Smooth muscle cell (in vitro differentiated cells): ENCODE measurements around the gene PLK2. TPM values are rescaled to one million over a fixed set of nuclear protein-coding genes. Genes with fewer than 3 reads are reported as not detected.

ENCODE experiments used
- DNase-seq: peaks from one replicate; lab custom pipeline; 2025; ENCODE audit not compliant: unreplicated experiment; lab: John Stamatoyannopoulos, UW
- H2AFZ ChIP-seq: fragments of 200-600 bp; sonication (generic); 2 replicates; pipeline ENCODE4 v1.6.0; 2016; ENCODE audit warnings: antibody characterized with exemption, low read depth, mild to moderate bottlenecking
- H3F3A ChIP-seq: fragments of 200-600 bp; sonication (generic); 2 replicates; pipeline ENCODE4 v1.6.0; 2017; ENCODE audit warnings: antibody characterized with exemption, low read depth
- H3K27ac ChIP-seq: fragments of 200-600 bp; sonication (generic); 2 replicates; pipeline ENCODE4 v1.5.1; 2016; ENCODE audit warnings: low read depth, mild to moderate bottlenecking
- H3K27me3 ChIP-seq: fragments of 200-600 bp; sonication (generic); 2 replicates; pipeline ENCODE4 v1.6.1; 2016; ENCODE audit warnings: low read depth, mild to moderate bottlenecking
- H3K36me3 ChIP-seq: fragments of 200-600 bp; sonication (generic); 2 replicates; pipeline ENCODE4 v1.5.1; 2016; ENCODE audit warnings: low read depth
- H3K4me1 ChIP-seq: fragments of 200-600 bp; sonication (generic); 2 replicates; pipeline ENCODE4 v1.5.1; 2016; ENCODE audit warnings: low read depth
- H3K4me2 ChIP-seq: fragments of 200-600 bp; sonication (generic); 2 replicates; pipeline ENCODE4 v1.6.0; 2016; ENCODE audit warnings: mild to moderate bottlenecking
- H3K4me3 ChIP-seq: fragments of 200-600 bp; sonication (generic); 2 replicates; pipeline ENCODE4 v1.5.1; 2016; ENCODE audit warnings: mild to moderate bottlenecking
- H3K79me2 ChIP-seq: fragments of 200-600 bp; sonication (generic); 2 replicates; pipeline ENCODE4 v1.6.0; 2016; ENCODE audit warnings: low read depth, mild to moderate bottlenecking
- H3K9ac ChIP-seq: fragments of 200-600 bp; sonication (generic); 2 replicates; pipeline ENCODE4 v1.6.0; 2016; ENCODE audit warnings: low read depth
- H3K9me3 ChIP-seq: fragments of 200-600 bp; sonication (generic); replicated peaks from 2 replicates; pipeline ENCODE4 v1.5.1; 2016; ENCODE audit warnings: low read depth
- H4K20me1 ChIP-seq: fragments of 200-600 bp; sonication (generic); 2 replicates; pipeline ENCODE4 v1.6.0; 2016; ENCODE audit warnings: low read depth
- CTCF ChIP-seq: fragments of 200-600 bp; sonication (generic); IDR thresholded peaks from 2 replicates; pipeline ENCODE4 v1.5.1; 2017; ENCODE audit warnings: borderline replicate concordance, mild to moderate bottlenecking, antibody characterized with exemption; ENCODE audit not compliant: insufficient read depth, poor library complexity, severe bottlenecking
- WGBS: methylation state at CpG from one replicate; pipeline ENCODE4 v1.1.7; 2016; ENCODE audit warnings: low lambda C conversion rate; 5-methylcytosine and 5-hydroxymethylcytosine counted together
- polyA plus RNA-seq: library from polyadenylated mRNA; unstranded; fragments of >200 nt; fragmentation: Nextera tagmentation; extraction: Ambion mirVana; gene quantifications from 2 replicates; pipeline ENCODE4 v1.2.1, GENCODE V29; 2016
- total RNA-seq: library from RNA; depleted of rRNA; stranded (reverse); fragments of >200 nt; gene quantifications from 2 replicates; pipeline ENCODE4 v1.2.3, GENCODE V29; 2014

The PLK2 gene
- total and polyA plus RNA-seq, 2 experiments from 2014 or later = 175 to 425 TPM

- no peak overlapping the region for H3K4me3 ChIP-seq
- H3K79me2 ChIP-seq = peaks cover 21% of the 10 kb centered on the region
- peak overlapping the region; percentile 70 for H3K9ac ChIP-seq
- no peaks in the 10 kb centered on the region for H3F3A ChIP-seq
- no peak for DNase-seq
- TF ChIP-seq CTCF = peak; percentile 56
- WGBS = 17% methylated on average over 4 of the region's 4 CpGs
- H3K27me3 ChIP-seq = no peaks in the 10 kb centered on the region
- H3K4me1 ChIP-seq = peaks cover 6% of the 10 kb centered on the region
- H3K27ac ChIP-seq = peak overlapping the region; percentile 97
- H3K36me3 ChIP-seq = peaks cover 2% of the 10 kb centered on the region
- peak overlapping the region; percentile 49 for H3K4me2 ChIP-seq
- H2AFZ ChIP-seq = no peak overlapping the region
- no peaks in the 10 kb centered on the region for H3K9me3 ChIP-seq
- peaks cover 21% of the 10 kb centered on the region for H4K20me1 ChIP-seq
Observed at GRCh38 chr5:58462623-58463230, 2.8 kb upstream of the PLK2 start.

GRCh38 chr5:58462154-58462553 lies 2.3 kb upstream of the PLK2 start:
- H4K20me1 ChIP-seq = peaks cover 27% of the 10 kb centered on the region
- no peaks in the 10 kb centered on the region for H3K9me3 ChIP-seq
- no peak for TF ChIP-seq CTCF
- H2AFZ ChIP-seq = peak overlapping the region; percentile 25
- H3K79me2 ChIP-seq = peaks cover 27% of the 10 kb centered on the region
- H3K4me2 ChIP-seq = peak overlapping the region; percentile 49
- peaks cover 6% of the 10 kb centered on the region for H3F3A ChIP-seq
- H3K36me3 ChIP-seq = peaks cover 7% of the 10 kb centered on the region
- H3K4me3 ChIP-seq = no peak overlapping the region
- H3K9ac ChIP-seq = peak overlapping the region; percentile 70
- H3K27ac ChIP-seq = peak overlapping the region; percentile 97
- 38% methylated on average over 3 of the region's 3 CpGs for WGBS
- no peak for DNase-seq
- H3K4me1 ChIP-seq = peaks cover 6% of the 10 kb centered on the region
- H3K27me3 ChIP-seq = no peaks in the 10 kb centered on the region

- Histone ChIP-seq H3K36me3 (peaks cover 8% of the 10 kb centered on the region), H3K9me3 (no peaks in the 10 kb centered on the region), H2AFZ (peak overlapping the region; percentile 82), H3K4me1 (peaks cover 13% of the 10 kb centered on the region), H3K27ac (peak overlapping the region; percentile 97), H3F3A (peaks cover 17% of the 10 kb centered on the region), H3K79me2 (peaks cover 41% of the 10 kb centered on the region), H3K4me2 (peak overlapping the region; percentile 86), H3K4me3 (peak overlapping the region; percentile 90), H4K20me1 (peaks cover 40% of the 10 kb centered on the region), H3K27me3 (no peaks in the 10 kb centered on the region), H3K9ac (peak overlapping the region; percentile 96)
- peak; percentile 79 for TF ChIP-seq CTCF
- DNase-seq = peak; percentile 93
- WGBS = 7% methylated on average over 30 of the region's 30 CpGs
Observed at GRCh38 chr5:58460732-58461286, 923 bp upstream of the PLK2 start.
